Lower leg skin (tissue), 4 donors: ENCODE results near the gene GRHL1. TPM values are rescaled to one million over a fixed set of nuclear protein-coding genes. Genes with fewer than 3 reads are reported as not detected.

Experiments used
- DNase-seq, 2 donors: peaks; one replicate each; pipeline ENCODE4 v3.0.0-alpha.2; 2019; ENCODE audit warnings: low spot score in 2 of 2
- H3K4me3 ChIP-seq: fragments of 200-600 bp; sonication (generic); 2 replicates; pipeline ENCODE4 v1.5.1; 2017; ENCODE audit warnings: mild to moderate bottlenecking, low read depth; ENCODE audit not compliant: poor library complexity, severe bottlenecking
- CTCF ChIP-seq, 3 donors: fragments of 450-650 bp; IDR thresholded peaks; one replicate each; pipeline ENCODE4 v1.5.1; 2016; ENCODE audit warnings: antibody characterized with exemption in 3 of 3, mild to moderate bottlenecking in 3 of 3, moderate library complexity in 2 of 3
- POLR2A ChIP-seq, 2 donors: fragments of 450-650 bp; IDR thresholded peaks; one replicate each; pipeline ENCODE4 v1.6.1; 2016 to 2017; ENCODE audit warnings: antibody characterized with exemption in 2 of 2, mild to moderate bottlenecking in 1 of 2, moderate library complexity in 1 of 2
- WGBS, 2 donors: methylation state at CpG; one replicate each; pipeline ENCODE4 v1.1.5; 2018; 5-methylcytosine and 5-hydroxymethylcytosine counted together
- intact Hi-C: fragments of 100-400 bp; cut with DNase I; formaldehyde crosslinking; loops from one replicate; pipeline ENCODE4 v1.15.0; 2023; ENCODE audit warnings: low total_unique reads
- total RNA-seq, 4 donors: library from RNA; depleted of rRNA; stranded (reverse); fragments of >200 nt; gene quantifications; one replicate each; pipeline ENCODE4 v1.1.0, GENCODE V29; 2016

Gene GRHL1
- total RNA-seq, 4 donors from 2014 or later, result 104 to 134 (median 115) TPM

GRCh38 chr2:9998916-9999654 lies 47.6 kb downstream of the GRHL1 start:
- no peak for TF ChIP-seq POLR2A (IDR thresholded peaks at IDR 0.05)
- no peak for TF ChIP-seq CTCF (IDR thresholded peaks at IDR 0.05)
- 84 to 89% methylated on average over 20 of the region's 20 CpGs for WGBS, 2 donors
- DNase-seq, result peak in 1 of 2 donors; percentile 71
- no peak overlapping the region for H3K4me3 ChIP-seq
- intact Hi-C loops, result no loop called here

GRCh38 chr2:9999693-10000092 lies 48.2 kb downstream of the GRHL1 start:
- 94 to 100% methylated on average over 1 of the region's 1 CpG for WGBS, 2 donors
- H3K4me3 ChIP-seq, result no peak overlapping the region
- TF ChIP-seq CTCF (IDR thresholded peaks at IDR 0.05), result no peak
- TF ChIP-seq POLR2A (IDR thresholded peaks at IDR 0.05), result no peak
- intact Hi-C loops, result no loop called here
- DNase-seq, result no peak

GRCh38 chr2:10000541-10000940 lies 49.0 kb downstream of the GRHL1 start:
- intact Hi-C loops, result no loop called here
- 92 to 93% methylated on average over 8 of the region's 8 CpGs for WGBS, 2 donors
- TF ChIP-seq CTCF (IDR thresholded peaks at IDR 0.05) (no peak), POLR2A (IDR thresholded peaks at IDR 0.05) (no peak)

GRCh38 chr2:10001586-10001985 lies 50.1 kb downstream of the GRHL1 start:
- 84 to 86% methylated on average over 5 of the region's 5 CpGs for WGBS, 2 donors
- no peak overlapping the region for H3K4me3 ChIP-seq
- DNase-seq, result no peak
- TF ChIP-seq CTCF (IDR thresholded peaks at IDR 0.05) (no peak), POLR2A (IDR thresholded peaks at IDR 0.05) (no peak)
- intact Hi-C loops, result no loop called here

More at GRCh38 chr2:10000541-10000940, 49.0 kb downstream of the GRHL1 start:
- H3K4me3 ChIP-seq, result no peak overlapping the region
- peak in 1 of 2 donors; percentile 70 for DNase-seq

- TF ChIP-seq CTCF (IDR thresholded peaks at IDR 0.05) (no peak), POLR2A (IDR thresholded peaks at IDR 0.05) (no peak)
- H3K4me3 ChIP-seq, result no peak overlapping the region
- DNase-seq, result no peak
- WGBS, 2 donors, result 78 to 80% methylated on average over 5 of the region's 5 CpGs
- intact Hi-C loops, result no loop called here
These were observed 50.6 kb downstream of the GRHL1 start for GRCh38 chr2:10002109-10002508.

- peak in 1 of 2 donors; percentile 81 for DNase-seq
- TF ChIP-seq CTCF (IDR thresholded peaks at IDR 0.05) (no peak), POLR2A (IDR thresholded peaks at IDR 0.05) (no peak)
- no peak overlapping the region for H3K4me3 ChIP-seq
- intact Hi-C loops, result no loop called here
- WGBS, 2 donors, result 91 to 94% methylated on average over 9 of the region's 9 CpGs
These were observed 51.2 kb downstream of the GRHL1 start for GRCh38 chr2:10002681-10003080.
